Measurements from ENCODE around the gene HOXD9. TPM values are rescaled to one million over a fixed set of nuclear protein-coding genes. Genes with fewer than 3 reads are reported as not detected.

The HOXD9 gene
- total RNA-seq, 2 donors from 2014 or later, result 0.33 to 1.6 TPM

DNA sequence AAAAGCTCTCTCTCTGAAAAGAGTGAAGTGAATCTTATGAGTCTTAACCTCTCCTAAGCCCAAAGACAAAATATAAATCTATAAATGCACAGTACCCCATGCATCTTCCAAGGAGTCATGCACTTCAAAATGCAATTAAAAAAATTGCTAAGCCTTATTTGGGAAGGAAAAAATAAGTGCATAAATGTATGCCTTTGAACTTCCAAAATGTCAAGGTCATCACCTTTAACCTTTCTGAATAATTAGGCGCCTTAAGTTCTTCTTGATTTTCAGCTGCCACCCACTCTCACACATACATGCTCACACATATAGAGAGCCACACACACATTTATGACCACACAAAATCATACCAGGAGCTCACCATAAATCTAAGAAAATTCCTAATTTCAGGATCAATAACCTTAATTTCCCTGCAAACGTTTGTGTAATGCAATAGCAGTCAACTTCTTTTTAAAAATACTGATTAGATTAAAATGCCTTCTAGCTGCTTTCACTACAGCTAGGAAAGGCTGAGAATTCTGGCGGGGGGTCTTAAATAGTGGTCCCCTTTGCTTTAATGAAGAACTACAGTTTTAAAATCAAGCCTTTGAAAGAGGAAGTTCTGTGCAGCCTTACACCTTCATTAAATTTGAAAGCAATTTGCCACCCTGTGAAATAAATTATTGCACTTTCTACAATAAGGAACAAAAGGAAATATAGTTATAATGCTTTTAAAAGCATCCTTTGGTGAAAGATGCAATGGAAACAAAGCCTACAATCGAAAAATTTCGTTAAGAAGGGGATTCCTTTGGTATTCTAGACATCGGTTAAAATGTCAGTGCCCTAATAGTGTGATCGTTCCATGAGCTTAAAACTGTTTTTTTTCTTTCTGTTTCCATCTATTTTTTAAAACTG lies 11.9 kb upstream of the HOXD9 start:
- Histone ChIP-seq H3K27me3 (peaks cover 0 to 71% of the 10 kb centered on the region in 2 donors), H3K9me3 (no peaks in the 10 kb centered on the region), H3K36me3 (replicated peaks in 1 of 2; ENCODE audit: insufficient read depth in 1 of 2, low read depth in 2 of 2) (no peaks in the 10 kb centered on the region), H3K4me3 (no peak overlapping the region), H3K27ac (no peak overlapping the region), H3K4me1 (peaks cover 15% of the 10 kb centered on the region)
- TF ChIP-seq, protein P1, sequence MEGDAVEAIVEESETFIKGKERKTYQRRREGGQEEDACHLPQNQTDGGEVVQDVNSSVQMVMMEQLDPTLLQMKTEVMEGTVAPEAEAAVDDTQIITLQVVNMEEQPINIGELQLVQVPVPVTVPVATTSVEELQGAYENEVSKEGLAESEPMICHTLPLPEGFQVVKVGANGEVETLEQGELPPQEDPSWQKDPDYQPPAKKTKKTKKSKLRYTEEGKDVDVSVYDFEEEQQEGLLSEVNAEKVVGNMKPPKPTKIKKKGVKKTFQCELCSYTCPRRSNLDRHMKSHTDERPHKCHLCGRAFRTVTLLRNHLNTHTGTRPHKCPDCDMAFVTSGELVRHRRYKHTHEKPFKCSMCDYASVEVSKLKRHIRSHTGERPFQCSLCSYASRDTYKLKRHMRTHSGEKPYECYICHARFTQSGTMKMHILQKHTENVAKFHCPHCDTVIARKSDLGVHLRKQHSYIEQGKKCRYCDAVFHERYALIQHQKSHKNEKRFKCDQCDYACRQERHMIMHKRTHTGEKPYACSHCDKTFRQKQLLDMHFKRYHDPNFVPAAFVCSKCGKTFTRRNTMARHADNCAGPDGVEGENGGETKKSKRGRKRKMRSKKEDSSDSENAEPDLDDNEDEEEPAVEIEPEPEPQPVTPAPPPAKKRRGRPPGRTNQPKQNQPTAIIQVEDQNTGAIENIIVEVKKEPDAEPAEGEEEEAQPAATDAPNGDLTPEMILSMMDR (IDR thresholded peaks at IDR 0.05), result no peak
- no peak for TF ChIP-seq POLR2A (IDR thresholded peaks at IDR 0.05)
- DNase-seq, result no peak
- WGBS, 2 donors, result 13 to 21% methylated on average over 7 of the region's 7 CpGs
- intact Hi-C loops (cut with DNase I), result no loop called here
- ATAC-seq, result no peak

DNA sequence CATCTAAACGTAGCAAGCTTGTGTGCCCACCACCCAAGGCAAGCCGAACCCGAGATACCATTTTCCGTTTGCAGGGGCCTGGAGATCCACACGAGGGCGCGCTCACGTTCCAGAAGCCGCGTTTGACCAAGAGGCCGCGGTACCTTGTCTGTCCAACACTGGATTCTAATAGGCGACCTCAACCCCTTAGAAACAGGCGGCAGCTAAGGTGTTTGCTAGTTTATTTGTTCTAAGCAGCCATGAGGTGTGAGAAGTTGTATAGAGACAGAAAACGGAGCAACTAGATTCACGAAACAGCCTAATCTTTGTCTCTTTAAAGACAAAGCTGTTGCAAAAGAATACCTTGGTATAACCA lies 11.2 kb upstream of the HOXD9 start:
- peak in 2 of 4 donors; percentile 37 for DNase-seq
- intact Hi-C loops (cut with DNase I), result no loop called here
- no peaks in the 10 kb centered on the region for H3K36me3 ChIP-seq (replicated peaks in 1 of 2; ENCODE audit: insufficient read depth in 1 of 2, low read depth in 2 of 2)
- no peak for ATAC-seq
- H3K4me3 ChIP-seq, result no peak overlapping the region
- H3K27ac ChIP-seq, result no peak overlapping the region
- peaks cover 0 to 72% of the 10 kb centered on the region in 2 donors for H3K27me3 ChIP-seq
- H3K9me3 ChIP-seq, result no peaks in the 10 kb centered on the region
- 1 to 7% methylated on average over 16 of the region's 16 CpGs for WGBS, 2 donors
- TF ChIP-seq POLR2A (IDR thresholded peaks at IDR 0.05), result no peak
- TF ChIP-seq, protein P1 (IDR thresholded peaks at IDR 0.05), result peak in 6 of 7 experiments; percentile 28 to 38 (median 34)
- peaks cover 15% of the 10 kb centered on the region for H3K4me1 ChIP-seq

DNA sequence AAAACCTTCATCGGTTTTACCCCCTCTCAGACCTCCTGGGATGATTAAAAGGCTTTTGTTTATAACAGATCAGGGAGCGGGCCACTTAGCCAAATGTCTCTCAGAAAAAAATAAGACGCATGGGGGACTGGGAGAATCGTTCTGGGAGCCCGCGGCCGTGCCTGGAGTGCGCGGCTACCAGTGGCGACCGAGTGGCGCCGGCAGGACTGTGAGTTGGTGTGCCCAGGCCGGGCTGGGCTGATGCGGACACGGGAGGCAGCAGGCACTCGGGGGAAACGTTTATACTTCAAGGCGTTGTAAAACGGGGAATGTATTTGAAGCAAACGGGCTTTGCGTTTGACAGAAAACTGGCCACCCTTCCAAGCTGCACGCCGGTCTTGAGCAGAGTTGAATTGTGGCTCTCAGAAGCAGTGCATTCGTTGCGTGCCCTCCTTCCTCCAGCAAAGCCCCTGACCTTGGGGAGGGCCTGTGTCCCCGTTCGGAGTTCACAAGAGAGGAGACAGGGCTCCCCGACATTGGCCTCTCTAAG lies 10.6 kb upstream of the HOXD9 start:
- H3K9me3 ChIP-seq, result no peaks in the 10 kb centered on the region
- peaks cover 0 to 72% of the 10 kb centered on the region in 2 donors for H3K27me3 ChIP-seq
- no peak overlapping the region for H3K27ac ChIP-seq
- H3K4me1 ChIP-seq, result peaks cover 12% of the 10 kb centered on the region
- TF ChIP-seq, protein P1 (IDR thresholded peaks at IDR 0.05), result no peak
- intact Hi-C loops (cut with DNase I), result no loop called here
- ATAC-seq (no peak), DNase-seq (no peak)
- WGBS, 2 donors, result 3 to 4% methylated on average over 23 to 29 of the region's 29 CpGs
- no peak overlapping the region for H3K4me3 ChIP-seq
- H3K36me3 ChIP-seq (replicated peaks in 1 of 2; ENCODE audit: insufficient read depth in 1 of 2, low read depth in 2 of 2), result no peaks in the 10 kb centered on the region

DNA sequence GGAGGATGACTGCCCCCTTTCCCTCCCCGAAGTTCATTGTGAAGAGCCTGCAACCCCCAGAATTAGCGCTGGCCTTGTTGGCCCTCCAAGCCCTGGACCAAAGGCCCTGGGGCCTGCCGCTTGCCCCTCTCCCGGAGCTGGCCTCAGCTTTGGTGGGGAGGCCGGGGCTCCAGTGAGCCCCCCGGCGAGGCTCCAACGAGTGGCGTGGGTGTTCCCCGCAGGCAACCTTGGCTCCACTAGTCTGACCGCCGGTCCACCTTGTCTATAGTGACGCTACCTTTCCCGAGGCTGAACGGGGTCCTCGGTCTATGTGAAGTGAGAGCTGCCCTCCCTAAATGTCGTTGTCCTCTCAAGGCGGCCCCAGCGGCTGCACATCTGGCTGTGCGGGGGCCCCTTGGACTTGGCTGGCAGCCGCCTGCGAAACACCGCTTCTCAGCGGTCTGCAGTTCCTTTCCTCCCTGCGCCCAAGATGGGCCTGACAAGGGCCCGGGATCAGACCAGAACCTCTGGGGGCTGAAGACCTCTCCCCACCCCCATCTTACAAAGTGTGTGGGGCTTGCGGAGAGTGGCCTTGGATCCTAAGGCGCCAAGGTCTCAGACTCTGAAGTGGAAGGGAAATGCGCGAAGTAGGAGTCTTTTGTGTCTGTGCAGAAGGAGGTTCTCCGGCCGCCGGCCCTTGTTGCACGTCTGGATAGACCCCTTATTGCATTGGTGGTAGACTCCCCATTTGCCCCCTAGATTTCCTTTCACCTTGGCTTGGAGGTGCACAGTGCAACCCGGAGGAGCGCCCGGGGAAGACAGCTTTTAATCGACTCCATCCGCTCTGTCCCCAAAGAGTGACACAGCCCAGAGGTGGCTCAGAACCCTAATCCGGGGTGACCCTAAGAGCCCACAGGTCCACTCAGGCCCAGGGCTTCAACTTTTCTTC lies 9.9 kb upstream of the HOXD9 start:
- DNase-seq, result no peak
- no peak for ATAC-seq
- Histone ChIP-seq H3K4me3 (no peak overlapping the region), H3K36me3 (replicated peaks in 1 of 2; ENCODE audit: insufficient read depth in 1 of 2, low read depth in 2 of 2) (no peaks in the 10 kb centered on the region), H3K9me3 (no peaks in the 10 kb centered on the region), H3K27ac (no peak overlapping the region), H3K27me3 (peaks cover 0 to 75% of the 10 kb centered on the region in 2 donors), H3K4me1 (peaks cover 7% of the 10 kb centered on the region)
- WGBS, 2 donors, result 7 to 12% methylated on average over 13 to 40 of the region's 40 CpGs
- intact Hi-C loops (cut with DNase I), result no loop called here
- TF ChIP-seq, protein P1 (IDR thresholded peaks at IDR 0.05), result no peak
- no peak for TF ChIP-seq POLR2A (IDR thresholded peaks at IDR 0.05)

Data from body of pancreas (tissue), 4 donors.